HEK293T (cell line): ENCODE results near the gene CKS1B.

Source experiments
- FOXM1 ChIP-seq: fragments of 450-650 bp; IDR thresholded peaks from 2 replicates; pipeline ENCODE4 v1.6.1; 2017; ENCODE audit warnings: mild to moderate bottlenecking, borderline replicate concordance
- SP1 ChIP-seq: fragments of 450-650 bp; IDR thresholded peaks from 2 replicates; pipeline ENCODE4 v1.6.1; 2017
- TF ChIP-seq, protein P1 (sequence below): fragments of 450-650 bp; IDR thresholded peaks from 2 replicates; pipeline ENCODE4 v1.6.1; 2016

DNA sequence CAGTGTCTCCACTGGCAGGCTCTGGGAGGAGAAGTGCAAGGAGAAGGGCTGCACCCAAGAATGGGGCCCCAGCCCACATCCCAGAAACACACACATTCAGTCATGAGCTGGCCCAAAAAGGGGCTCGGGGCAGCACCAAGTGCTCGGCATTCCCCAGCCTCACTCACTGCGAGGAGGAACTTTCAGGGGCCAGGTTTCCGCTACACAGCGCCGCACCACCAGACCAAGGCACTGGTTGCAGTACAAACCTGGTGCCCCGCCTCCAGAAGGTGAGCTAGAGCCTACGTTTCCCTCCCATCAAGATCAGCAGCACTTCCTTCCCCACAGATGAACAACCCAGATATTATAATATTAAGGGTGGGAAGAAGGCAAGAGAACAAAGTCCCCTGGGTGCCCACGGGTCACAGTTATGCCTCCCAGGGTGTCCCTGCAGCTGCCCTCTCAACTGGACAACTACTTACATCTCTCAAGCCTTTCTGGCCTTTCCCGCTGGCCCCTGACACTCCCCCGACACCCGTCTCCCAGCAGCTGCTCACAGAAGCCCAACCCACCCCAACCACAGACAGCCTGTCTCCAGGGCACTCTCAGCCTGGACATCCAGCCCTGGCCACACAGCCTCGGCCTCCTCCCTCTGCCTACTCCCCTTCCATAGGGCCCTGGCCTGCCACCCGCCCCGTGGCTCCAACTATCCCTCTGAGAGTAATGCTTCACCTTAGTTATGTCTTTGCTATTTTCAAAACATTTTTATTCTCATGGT lies 22.4 kb upstream of the CKS1B start:
- TF ChIP-seq, protein P1, sequence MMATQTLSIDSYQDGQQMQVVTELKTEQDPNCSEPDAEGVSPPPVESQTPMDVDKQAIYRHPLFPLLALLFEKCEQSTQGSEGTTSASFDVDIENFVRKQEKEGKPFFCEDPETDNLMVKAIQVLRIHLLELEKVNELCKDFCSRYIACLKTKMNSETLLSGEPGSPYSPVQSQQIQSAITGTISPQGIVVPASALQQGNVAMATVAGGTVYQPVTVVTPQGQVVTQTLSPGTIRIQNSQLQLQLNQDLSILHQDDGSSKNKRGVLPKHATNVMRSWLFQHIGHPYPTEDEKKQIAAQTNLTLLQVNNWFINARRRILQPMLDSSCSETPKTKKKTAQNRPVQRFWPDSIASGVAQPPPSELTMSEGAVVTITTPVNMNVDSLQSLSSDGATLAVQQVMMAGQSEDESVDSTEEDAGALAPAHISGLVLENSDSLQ, result no peak
- TF ChIP-seq SP1 (no peak), FOXM1 (no peak)
